Panc1 (cell line): Measurements from ENCODE around the gene GARS1. TPM values are rescaled to one million over a fixed set of nuclear protein-coding genes. Genes with fewer than 3 reads are reported as not detected.

Experiments used
- ATAC-seq: fragments of 200-7000 bp; cut with Tn5 transposase; 2 replicates; pipeline ENCODE4 v1.9.1; 2020; ENCODE audit warnings: mild to moderate bottlenecking, moderate library complexity
- BruUV-seq: library from RNA; stranded (reverse); fragments of 400-500 nt; replicated peaks from 2 replicates; lab custom pipeline; 2021; lab: Mats Ljungman, UMichigan
- CTCF ChIA-PET: fragments of 300-600 bp; sonication (Branson Sonifier 250); formaldehyde crosslinking; loops from one replicate; lab custom pipeline; 2022; ENCODE audit warnings: antibody characterized with exemption; lab: Charles Lee
- POLR2A ChIA-PET: fragments of 300-600 bp; sonication (Branson Sonifier 250); formaldehyde crosslinking; loops from one replicate; lab custom pipeline; 2022; ENCODE audit warnings: antibody characterized with exemption; lab: Charles Lee
- DNase-seq: peaks from one replicate; pipeline ENCODE4 v3.0.0-alpha.2; 2010; ENCODE audit warnings: low read depth, low spot score
- H3K27ac ChIP-seq: 2 replicates; pipeline ENCODE4 v1.5.1; 2011; ENCODE audit warnings: mild to moderate bottlenecking, low read length, inconsistent platforms
- H3K27me3 ChIP-seq: fragments of 200-500 bp; sonication (Bioruptor generic); 2 replicates; pipeline ENCODE4 v1.6.0; 2014; ENCODE audit warnings: low read length, inconsistent platforms; ENCODE audit not compliant: control insufficient read depth, insufficient read depth
- H3K36me3 ChIP-seq: fragments of 200-500 bp; sonication (Bioruptor generic); 2 replicates; pipeline ENCODE4 v1.5.1; 2014; ENCODE audit warnings: inconsistent platforms, mild to moderate bottlenecking, low read length, moderate library complexity; ENCODE audit not compliant: control insufficient read depth, insufficient read depth
- H3K4me1 ChIP-seq: 2 replicates; pipeline ENCODE4 v1.5.1; 2011; ENCODE audit warnings: inconsistent platforms, mild to moderate bottlenecking, low read length, moderate library complexity; ENCODE audit not compliant: control insufficient read depth, insufficient read depth
- H3K4me3 ChIP-seq, 2 experiments: 2 replicates each; pipeline ENCODE4 v1.5.1; 2011 to 2012; ENCODE audit warnings: low read depth in 2 of 2, low read length in 2 of 2, mild to moderate bottlenecking in 2 of 2, inconsistent platforms in 1 of 2, moderate library complexity in 1 of 2
- H3K9me3 ChIP-seq: fragments of 200-500 bp; sonication (Bioruptor generic); 2 replicates; pipeline ENCODE4 v1.5.1; 2014; ENCODE audit warnings: low read depth, mild to moderate bottlenecking, inconsistent platforms, low read length, moderate library complexity; ENCODE audit not compliant: control insufficient read depth, insufficient read depth
- CTCF ChIP-seq: fragments of 450-650 bp; IDR thresholded peaks from 2 replicates; pipeline ENCODE4 v1.5.1; 2017; ENCODE audit warnings: mild to moderate bottlenecking
- POLR2AphosphoS5 ChIP-seq: IDR thresholded peaks from 2 replicates; pipeline ENCODE4 v1.6.1; 2012; ENCODE audit warnings: mild to moderate bottlenecking, low read depth, low read length, moderate library complexity
- REST ChIP-seq, 2 experiments: IDR thresholded peaks; 2 replicates each; pipeline ENCODE4 v1.6.1; 2011 to 2012; ENCODE audit warnings: low read depth in 2 of 2, control low read depth in 1 of 2, low read length in 1 of 2, mild to moderate bottlenecking in 1 of 2, moderate library complexity in 1 of 2; ENCODE audit not compliant: insufficient read depth in 1 of 2
- SIN3A ChIP-seq: IDR thresholded peaks from 2 replicates; pipeline ENCODE4 v1.6.1; 2012; ENCODE audit warnings: low read depth, mild to moderate bottlenecking, low read length, moderate library complexity, borderline replicate concordance; ENCODE audit not compliant: insufficient read depth
- TCF7L2 ChIP-seq: IDR thresholded peaks from 2 replicates; pipeline ENCODE4 v1.6.1; 2011; ENCODE audit warnings: mild to moderate bottlenecking, low read depth, low read length, inconsistent platforms
- in situ Hi-C: cut with HindIII; loops from 2 replicates; pipeline ENCODE4 v1.10.0; 2016; ENCODE audit warnings: low sequenced_read_pairs, low pct_unique_long_range_greater_than_20kb
- intact Hi-C: fragments of 100-400 bp; cut with micrococcal nuclease; formaldehyde crosslinking; loops from one replicate; pipeline ENCODE4 v1.10.0; 2022; ENCODE audit not compliant: unreplicated experiment
- total RNA-seq: library from RNA; stranded (reverse); gene quantifications from one replicate; pipeline ENCODE4 v1.2.1, GENCODE V29; 2021; ENCODE audit not compliant: unreplicated experiment

Gene GARS1
- total RNA-seq, 1 experiment from 2014 or later: 271 TPM

- TF ChIP-seq TCF7L2 (no peak), CTCF (no peak), SIN3A (no peak)
- Histone ChIP-seq H3K4me1 (no peaks in the 10 kb centered on the region; the same call in 1 of the 2 replicates), H3K9me3 (no peaks in the 10 kb centered on the region), H3K27ac (no peak overlapping the region), H3K4me3 (no peak overlapping the region), H3K36me3 (no peaks in the 10 kb centered on the region), H3K27me3 (peaks cover 39% of the 10 kb centered on the region)
- in situ Hi-C loops (no loop called here), intact Hi-C loops (no loop called here)
- BruUV-seq: no TSS peak
- DNase-seq: no peak
- ChIA-PET CTCF (interaction anchor here (0.5 kb wide), 1 partner anchor 67 kb away, joined by 6 read pairs; no protein-coding TSS in a partner anchor), POLR2A (no interaction called here)
- ATAC-seq: 0 out of 2 replicates have a peak, but pooled peaks have one; percentile 5
Measured at GRCh38 chr7:30681815-30682211, 87.1 kb downstream of the GARS1 start.

- no peak for DNase-seq
- TF ChIP-seq CTCF: no peak; the same call in 1 of the 2 replicates
- no peak for TF ChIP-seq REST (IDR thresholded peaks at IDR 0.05; ENCODE audit: insufficient read depth in 1 of 2, low read depth in 2 of 2, low read length in 1 of 2)
- TF ChIP-seq POLR2AphosphoS5: no peak
- no peak for TF ChIP-seq TCF7L2
- no peak for TF ChIP-seq SIN3A
- Histone ChIP-seq H3K36me3 (no peaks in the 10 kb centered on the region), H3K4me1 (no peaks in the 10 kb centered on the region; the same call in 1 of the 2 replicates), H3K27me3 (peaks cover 36% of the 10 kb centered on the region), H3K9me3 (no peaks in the 10 kb centered on the region), H3K4me3 (no peak within 1 kb of the TSS), H3K27ac (no peak within 1 kb of the TSS)
- ChIA-PET CTCF (interaction anchor here (0.5 kb wide), 1 partner anchor 66 kb away, joined by 6 read pairs; no protein-coding TSS in a partner anchor), POLR2A (no interaction called here)
- intact Hi-C loops: no loop called here
- in situ Hi-C loops: no loop called here
- ATAC-seq: 0 out of 2 replicates have a peak, but pooled peaks have one; percentile 30
- BruUV-seq: no TSS peak
Measured at GRCh38 chr7:30682212-30683083, 87.8 kb downstream of the GARS1 start, which contains the start of gene CRHR2. Gene CRHR2 (minus strand): TSS chr7:30682456. CDS start chr7:30682280, 176 bp downstream.
